ENCODE data around the gene MCM6.
A peak's percentile ranks its signal among the peaks of the same experiment; 100 is the strongest.

MCM6 gene

GRCh38 chr2:135874777-135875365, 1.4 kb downstream of the MCM6 start:
- POLR2A ChIA-PET (ENCODE audit: low non-redundant PET): no interaction called here
- peak overlapping the region; percentile 89; the same call in 1 of the 2 replicates for H3K27ac ChIP-seq

GRCh38 chr2:135870571-135870970, 5.7 kb downstream of the MCM6 start:
- no peak overlapping the region for H3K27ac ChIP-seq
- TF ChIP-seq CTCF (conservative IDR thresholded peaks at IDR 0.05; ENCODE audit: low read depth): no peak
- no peak for DNase-seq (ENCODE audit: low spot score)
- CTCF ChIA-PET: no interaction called here
- POLR2A ChIA-PET (ENCODE audit: low non-redundant PET): no interaction called here

More at GRCh38 chr2:135874777-135875365, 1.4 kb downstream of the MCM6 start:
- TF ChIP-seq CTCF (conservative IDR thresholded peaks at IDR 0.05; ENCODE audit: low read depth): no peak
- no peak for DNase-seq (ENCODE audit: low spot score)
- CTCF ChIA-PET: no interaction called here

- POLR2A ChIA-PET (ENCODE audit: low non-redundant PET): no interaction called here
- CTCF ChIA-PET: no interaction called here
- H3K27ac ChIP-seq: 0 out of 2 replicates have a peak overlapping the region, but pooled peaks have one; percentile 3
- TF ChIP-seq CTCF (conservative IDR thresholded peaks at IDR 0.05; ENCODE audit: low read depth): no peak
- DNase-seq (ENCODE audit: low spot score): no peak
These were observed 13.0 kb downstream of the MCM6 start for GRCh38 chr2:135863233-135863632.

- ChIA-PET POLR2A (ENCODE audit: low non-redundant PET) (no interaction called here), CTCF (no interaction called here)
- H3K27ac ChIP-seq: no peak overlapping the region
- no peak for TF ChIP-seq CTCF (conservative IDR thresholded peaks at IDR 0.05; ENCODE audit: low read depth)
- no peak for DNase-seq (ENCODE audit: low spot score)
These were observed 13.5 kb downstream of the MCM6 start for GRCh38 chr2:135862718-135863117.

- POLR2A ChIA-PET (ENCODE audit: low non-redundant PET): no interaction called here
- no peak overlapping the region for H3K27ac ChIP-seq
- DNase-seq (ENCODE audit: low spot score): no peak
- CTCF ChIA-PET: no interaction called here
- TF ChIP-seq CTCF (conservative IDR thresholded peaks at IDR 0.05; ENCODE audit: low read depth): no peak
These were observed 22.8 kb downstream of the MCM6 start for GRCh38 chr2:135853401-135853800.

GRCh38 chr2:135851858-135852257, 24.4 kb downstream of the MCM6 start:
- no peak overlapping the region for H3K27ac ChIP-seq
- no peak for DNase-seq (ENCODE audit: low spot score)
- TF ChIP-seq CTCF (conservative IDR thresholded peaks at IDR 0.05; ENCODE audit: low read depth): no peak
- POLR2A ChIA-PET (ENCODE audit: low non-redundant PET): no interaction called here
- CTCF ChIA-PET: interaction anchor here (0.6 to 1.2 kb wide), 2 partner anchors 15 to 54 kb away, joined by 3 read pairs; no protein-coding TSS in a partner anchor
